Activated B cell treated with CpG ODN at 0.5 μM for 24 hours (primary cell): ENCODE measurements around the gene PREX1. TPM values are rescaled to one million over a fixed set of nuclear protein-coding genes. Genes with fewer than 3 reads are reported as not detected.
"Not testable (repeated sequence)": the region's sequence is repeated elsewhere in the genome, so short reads cannot be mapped to it uniquely, and the experiment has no call there.

Experiments
- ATAC-seq: fragments of 200-7000 bp; cut with Tn5 transposase; one replicate; pipeline ENCODE4 v1.10.0; 2021; ENCODE audit warnings: low read depth, mild to moderate bottlenecking, moderate library complexity
- CTCF ChIA-PET: fragments of 350-600 bp; sonication (Branson Sonifier 250); formaldehyde crosslinking; loops from one replicate; lab custom pipeline; 2021; ENCODE audit warnings: antibody characterized with exemption; lab: Charles Lee
- POLR2A ChIA-PET: fragments of 350-600 bp; sonication (Branson Sonifier 250); formaldehyde crosslinking; loops from one replicate; lab custom pipeline; 2021; ENCODE audit warnings: antibody characterized with exemption; lab: Charles Lee
- DNase-seq: peaks from one replicate; pipeline ENCODE4 v3.0.0; 2022
- H3K27ac Mint-ChIP-seq: one replicate; pipeline ENCODE4 v1.8.0; 2020; ENCODE audit warnings: mixed read lengths
- H3K27me3 Mint-ChIP-seq: one replicate; pipeline ENCODE4 v1.8.0; 2021; ENCODE audit warnings: mixed read lengths
- H3K36me3 Mint-ChIP-seq: one replicate; pipeline ENCODE4 v1.8.0; 2021; ENCODE audit warnings: low read depth, mixed read lengths
- H3K4me1 Mint-ChIP-seq: one replicate; pipeline ENCODE4 v1.8.0; 2021; ENCODE audit warnings: mixed read lengths
- H3K4me3 Mint-ChIP-seq: one replicate; pipeline ENCODE4 v1.8.0; 2020; ENCODE audit warnings: mild to moderate bottlenecking, mixed read lengths
- H3K9me3 Mint-ChIP-seq: one replicate; pipeline ENCODE4 v1.8.0; 2020; ENCODE audit warnings: mixed read lengths
- CTCF ChIP-seq: fragments of 200-600 bp; IDR thresholded peaks from one replicate; pipeline ENCODE4 v1.8.0; 2022; ENCODE audit warnings: antibody characterized with exemption, mild to moderate bottlenecking
- intact Hi-C: fragments of 100-400 bp; cut with micrococcal nuclease; formaldehyde crosslinking; loops from one replicate; pipeline ENCODE4 v1.15.1; 2024
- total RNA-seq: library from RNA; stranded (reverse); gene quantifications from 2 replicates; pipeline ENCODE4 v1.2.3, GENCODE V29; 2022

The PREX1 gene
- total RNA-seq, 1 donor from 2014 or later, result 71.4 TPM

- TF ChIP-seq CTCF, result no peak
- DNase-seq, result no peak
- no peaks in the 10 kb centered on the region for H3K27me3 Mint-ChIP-seq
- intact Hi-C loops, result no loop called here
- peak overlapping the region; percentile 54 for H3K27ac Mint-ChIP-seq
- ATAC-seq, result no peak
- no peaks in the 10 kb centered on the region for H3K9me3 Mint-ChIP-seq
- H3K4me1 Mint-ChIP-seq, result peaks cover 42% of the 10 kb centered on the region
- ChIA-PET CTCF (no interaction called here), POLR2A (interaction anchor here (1.2 to 3.0 kb wide), 2 partner anchors 11 to 45 kb away, joined by 3 to 14 read pairs; no protein-coding TSS in a partner anchor)
- peaks cover 8% of the 10 kb centered on the region for H3K36me3 Mint-ChIP-seq
- peak overlapping the region; percentile 0 for H3K4me3 Mint-ChIP-seq
Measured at GRCh38 chr20:48830826-48831318, 3.1 kb upstream of the PREX1 start.

GRCh38 chr20:48829940-48830339, 2.1 kb upstream of the PREX1 start:
- ChIA-PET POLR2A (interaction anchor here (0.9 to 3.0 kb wide), 3 partner anchors 12 to 46 kb away, joined by 3 to 13 read pairs (median 4); no protein-coding TSS in a partner anchor), CTCF (no interaction called here)
- Mint-ChIP-seq H3K27me3 (no peaks in the 10 kb centered on the region), H3K36me3 (peaks cover 8% of the 10 kb centered on the region), H3K9me3 (no peaks in the 10 kb centered on the region), H3K4me1 (peaks cover 42% of the 10 kb centered on the region), H3K4me3 (peak overlapping the region; percentile 16), H3K27ac (peak overlapping the region; percentile 54)
- intact Hi-C loops, result loop anchor here (2.0 to 10.0 kb wide), 3 partner anchors 32 to 445 kb away; partner anchors contain the start of gene ZNFX1
- DNase-seq (no peak), ATAC-seq (no peak)
- no peak for TF ChIP-seq CTCF

- no peaks in the 10 kb centered on the region for H3K9me3 Mint-ChIP-seq
Measured at GRCh38 chr20:48828734-48829460, 1.1 kb upstream of the PREX1 start.

GRCh38 chr20:48826883-48827771, 672 bp downstream of the PREX1 start:
- Mint-ChIP-seq H3K36me3 (peaks cover 8% of the 10 kb centered on the region), H3K4me3 (peak overlapping the region; percentile 95), H3K27ac (peak overlapping the region; percentile 95), H3K27me3 (no peaks in the 10 kb centered on the region), H3K9me3 (no peaks in the 10 kb centered on the region), H3K4me1 (peaks cover 33% of the 10 kb centered on the region)
- DNase-seq, result peak; percentile 55
- peak; percentile 9 for ATAC-seq
- no peak for TF ChIP-seq CTCF
- ChIA-PET POLR2A (interaction anchor here (0.5 to 3.8 kb wide), 35 partner anchors 9 to 223 kb away, joined by 3 to 41 read pairs (median 4); partner anchors contain the start of gene ARFGEF2), CTCF (interaction anchor here (0.6 to 2.0 kb wide), 9 partner anchors 30 to 462 kb away, joined by 3 to 12 read pairs (median 3); no protein-coding TSS in a partner anchor)
- intact Hi-C loops, result loop anchor here (2.0 to 10.0 kb wide), 6 partner anchors 35 to 448 kb away; partner anchors contain the start of gene ZNFX1

More at GRCh38 chr20:48828734-48829460, 1.1 kb upstream of the PREX1 start:
- Mint-ChIP-seq H3K36me3 (peaks cover 8% of the 10 kb centered on the region), H3K4me3 (peak overlapping the region; percentile 88), H3K27me3 (no peaks in the 10 kb centered on the region), H3K4me1 (peaks cover 42% of the 10 kb centered on the region), H3K27ac (peak overlapping the region; percentile 85)
- POLR2A ChIA-PET, result interaction anchor here (0.8 to 3.8 kb wide), 13 partner anchors 9 to 117 kb away, joined by 3 to 41 read pairs (median 4); no protein-coding TSS in a partner anchor
- no peak for DNase-seq
- intact Hi-C loops, result loop anchor here (1.0 to 10.0 kb wide), 4 partner anchors 17 to 446 kb away; partner anchors contain the start of gene ZNFX1
- no peak for TF ChIP-seq CTCF
- no peak for ATAC-seq
- CTCF ChIA-PET, result interaction anchor here (1.5 kb wide), 1 partner anchor 49 kb away, joined by 6 read pairs; no protein-coding TSS in a partner anchor

DNA sequence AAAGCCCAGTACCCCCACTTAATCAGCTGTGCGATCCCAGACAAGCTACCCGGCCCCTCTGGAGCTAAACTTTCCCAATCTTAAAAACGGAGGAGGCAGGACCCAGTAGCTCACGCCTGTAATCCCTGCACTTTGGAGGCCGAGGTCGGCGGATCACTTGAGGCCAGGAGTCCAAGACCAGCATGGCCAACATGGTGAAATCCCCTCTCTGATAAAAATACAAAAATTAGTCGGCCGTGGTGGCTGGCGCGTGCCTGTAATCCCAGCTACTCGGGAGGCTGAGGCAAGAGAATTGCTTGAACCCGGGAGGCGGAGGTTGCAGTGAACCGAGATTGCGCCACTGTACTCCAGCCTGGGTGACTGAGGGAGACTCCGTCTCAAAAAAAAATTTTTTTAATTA, 1.3 kb downstream of the PREX1 start:
- intact Hi-C loops, result loop anchor here (2.0 to 10.0 kb wide), 6 partner anchors 36 to 448 kb away; partner anchors contain the start of gene ZNFX1
- not testable (repeated sequence) for H3K36me3 Mint-ChIP-seq, ATAC-seq, DNase-seq, H3K9me3 Mint-ChIP-seq, H3K27me3 Mint-ChIP-seq
- Mint-ChIP-seq H3K27ac (peak overlapping the region; percentile 95), H3K4me1 (peaks cover 26% of the 10 kb centered on the region), H3K4me3 (peak overlapping the region; percentile 95)
- POLR2A ChIA-PET, result interaction anchor here (0.7 to 3.8 kb wide), 23 partner anchors 8 to 169 kb away, joined by 3 to 41 read pairs (median 5); partner anchors contain the start of gene ARFGEF2
- CTCF ChIA-PET, result interaction anchor here (1.0 to 2.0 kb wide), 5 partner anchors 78 to 169 kb away, joined by 3 to 12 read pairs (median 3); no protein-coding TSS in a partner anchor
